ENCODE measurements around the gene PRR5.

- TF ChIP-seq CTCF (IDR thresholded peaks at IDR 0.05) (no peak), EZH2 (IDR thresholded peaks at IDR 0.05; ENCODE audit: borderline replicate concordance, insufficient read depth, low read depth, low read length, poor library complexity, severe bottlenecking) (no peak)
These were observed 8.9 kb upstream of the PRR5 start for GRCh38 chr22:44693145-44693544.

Measured in B cell (primary cell).